ENCODE measurements around the gene FAM117B.

FAM117B gene

DNA sequence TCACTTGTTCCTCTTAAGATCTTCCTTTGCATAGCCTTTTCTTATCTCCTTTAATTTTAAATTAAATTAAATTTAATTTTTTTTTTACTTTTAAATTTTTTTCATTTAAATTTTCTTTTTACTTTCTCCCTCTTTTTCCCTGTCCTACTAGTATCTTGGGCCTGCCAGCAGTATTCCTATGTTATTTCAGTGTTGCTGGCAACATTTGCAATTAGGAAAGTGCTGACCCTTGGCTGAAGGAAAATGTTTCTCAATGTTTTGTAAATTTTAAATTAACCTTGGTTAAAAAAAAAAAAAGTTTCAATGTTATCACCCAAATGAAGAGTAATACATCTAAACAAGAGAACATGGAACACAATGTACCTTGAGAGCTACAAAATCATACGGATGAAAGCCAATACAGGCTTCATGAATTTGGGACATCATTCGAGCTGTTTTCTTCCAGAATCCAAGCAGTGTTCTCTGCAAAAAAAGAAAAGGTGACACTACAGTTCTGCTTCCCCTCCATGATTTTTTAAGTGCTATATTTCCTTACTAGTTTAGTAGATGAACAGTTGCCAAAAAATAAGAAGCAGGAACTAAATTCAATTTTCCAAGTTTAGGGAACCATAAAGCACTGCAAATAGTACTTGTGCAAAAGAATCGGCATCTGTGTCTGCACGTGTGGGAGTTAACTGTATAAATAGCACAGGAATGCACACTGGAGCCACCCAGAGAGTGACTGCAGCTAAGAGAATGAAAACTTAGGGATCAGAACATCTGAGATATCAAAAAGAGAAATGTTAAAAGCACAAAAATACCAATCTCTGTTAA, 181.0 kb downstream of the FAM117B start:
- DNase-seq (ENCODE audit: low spot score) = no peak

- no peak for DNase-seq (ENCODE audit: low spot score)
Measured at GRCh38 chr2:202817771-202818170, 183.0 kb downstream of the FAM117B start.

DNA sequence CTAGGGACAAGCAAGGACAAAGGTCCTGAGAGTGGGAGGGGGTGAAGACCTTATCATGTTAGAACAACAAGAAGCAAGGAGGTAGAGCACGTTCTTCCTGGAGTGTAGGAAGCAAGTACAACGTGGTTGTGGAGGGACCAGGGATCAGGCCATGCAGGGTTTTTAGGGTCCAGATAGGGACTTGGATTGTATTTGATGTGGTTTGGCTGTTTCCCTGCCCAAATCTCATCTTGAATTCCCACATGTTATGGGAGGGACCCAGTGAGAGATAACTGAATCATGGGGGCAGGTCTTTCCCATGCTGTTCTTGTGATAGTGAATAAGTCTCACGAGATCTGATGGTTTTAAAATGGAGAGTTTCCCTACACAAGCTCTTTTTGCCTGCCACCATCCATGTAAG, 183.6 kb downstream of the FAM117B start:
- no peak for DNase-seq (ENCODE audit: low spot score)

Data from globus pallidus (tissue), 1 donor.